Osteoblast (primary cell): ENCODE measurements around the gene SCAF1. TPM values are rescaled to one million over a fixed set of nuclear protein-coding genes. Genes with fewer than 3 reads are reported as not detected.
"Not testable (repeated sequence)": the region's sequence is repeated elsewhere in the genome, so short reads cannot be mapped to it uniquely, and the experiment has no call there.

ENCODE experiments used
- DNase-seq: peaks from one replicate; pipeline ENCODE4 v3.0.0; 2011; ENCODE audit warnings: low spot score, mixed read lengths; ENCODE audit not compliant: insufficient read length; ENCODE audit errors: missing footprints
- H2AFZ ChIP-seq: 2 replicates; pipeline ENCODE4 v1.6.0; 2011; ENCODE audit warnings: mild to moderate bottlenecking, low read length
- H3K27ac ChIP-seq: 2 replicates; pipeline ENCODE4 v1.5.1; 2011; ENCODE audit warnings: mild to moderate bottlenecking, low read depth, low read length, moderate library complexity
- H3K27me3 ChIP-seq: 2 replicates; pipeline ENCODE4 v1.6.0; 2012; ENCODE audit warnings: mild to moderate bottlenecking, control low read depth, inconsistent platforms, low read length, moderate library complexity; ENCODE audit not compliant: insufficient read depth
- H3K36me3 ChIP-seq: 2 replicates; pipeline ENCODE4 v1.5.1; 2011; ENCODE audit warnings: mild to moderate bottlenecking, low read length, control low read depth, moderate library complexity; ENCODE audit not compliant: insufficient read depth
- H3K4me1 ChIP-seq: 2 replicates; pipeline ENCODE4 v1.5.1; 2011; ENCODE audit warnings: mild to moderate bottlenecking, low read length, control low read depth, moderate library complexity; ENCODE audit not compliant: insufficient read depth
- H3K4me2 ChIP-seq: 2 replicates; pipeline ENCODE4 v1.6.0; 2011; ENCODE audit warnings: mild to moderate bottlenecking, low read length; ENCODE audit not compliant: insufficient read depth
- H3K4me3 ChIP-seq: fragments of 200-600 bp; sonication (generic); 3 replicates; pipeline ENCODE4 v1.5.1; 2012; ENCODE audit warnings: mild to moderate bottlenecking, low read length, inconsistent platforms; ENCODE audit not compliant: insufficient read depth
- H3K79me2 ChIP-seq: 2 replicates; pipeline ENCODE4 v1.6.0; 2012; ENCODE audit warnings: mild to moderate bottlenecking, low read length, control low read depth, inconsistent platforms; ENCODE audit not compliant: insufficient read depth
- H3K9me3 ChIP-seq: 2 replicates; pipeline ENCODE4 v1.5.1; 2011; ENCODE audit warnings: low read depth, low read length, control low read depth
- H4K20me1 ChIP-seq: 2 replicates; pipeline ENCODE4 v1.6.0; 2012; ENCODE audit warnings: mild to moderate bottlenecking, low read length, control low read depth; ENCODE audit not compliant: insufficient read depth
- CTCF ChIP-seq: IDR thresholded peaks from 2 replicates; pipeline ENCODE4 v1.5.1; 2011; ENCODE audit warnings: mild to moderate bottlenecking, low read depth, low read length, moderate library complexity; ENCODE audit errors: extremely low read depth
- total RNA-seq: library from RNA; depleted of rRNA; stranded (reverse); fragments of >200 nt; gene quantifications from 2 replicates; pipeline ENCODE4 v1.2.3, GENCODE V29; 2012

The SCAF1 gene
- total RNA-seq, 1 donor = 14.8 TPM

GRCh38 chr19:49616945-49617344 lies 25.1 kb upstream of the SCAF1 start:
- peaks cover 18% of the 10 kb centered on the region for H3K4me1 ChIP-seq
- no peak overlapping the region for H3K4me3 ChIP-seq
- H3K9me3 ChIP-seq = no peaks in the 10 kb centered on the region
- TF ChIP-seq CTCF = no peak
- H3K27me3 ChIP-seq = no peaks in the 10 kb centered on the region
- DNase-seq = no peak
- peaks cover 43% of the 10 kb centered on the region for H3K36me3 ChIP-seq
- H3K4me2 ChIP-seq = no peak overlapping the region
- peaks cover 41% of the 10 kb centered on the region for H3K79me2 ChIP-seq
- peaks cover 37% of the 10 kb centered on the region for H4K20me1 ChIP-seq
- no peak overlapping the region for H2AFZ ChIP-seq
- H3K27ac ChIP-seq = no peak overlapping the region

DNA sequence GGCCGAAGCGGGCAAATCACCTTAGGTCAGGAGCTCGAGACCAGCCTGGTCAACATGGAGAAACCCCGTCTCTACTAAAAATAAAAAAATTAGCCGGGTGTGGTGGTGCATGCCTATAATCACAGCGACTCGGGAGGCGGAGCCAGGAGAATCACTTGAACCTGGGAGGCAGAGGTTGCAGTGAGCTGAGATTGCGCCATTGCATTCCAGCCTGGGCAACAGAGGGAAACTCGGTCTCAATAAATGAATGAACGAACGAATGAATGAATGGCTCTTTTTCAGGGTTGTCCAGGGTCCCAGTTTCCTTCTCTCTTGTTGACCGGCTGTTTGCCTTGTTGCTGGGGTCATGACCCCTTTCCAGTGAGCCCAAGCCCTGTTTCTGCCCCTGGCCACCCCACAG lies 24.1 kb upstream of the SCAF1 start:
- Histone ChIP-seq H3K36me3 (peaks cover 43% of the 10 kb centered on the region), H3K79me2 (peaks cover 32% of the 10 kb centered on the region), H3K4me1 (peaks cover 17% of the 10 kb centered on the region), H4K20me1 (peaks cover 34% of the 10 kb centered on the region)
- not testable (repeated sequence) for H3K4me3 ChIP-seq, H3K9me3 ChIP-seq, H3K27me3 ChIP-seq, H3K4me2 ChIP-seq, DNase-seq, H3K27ac ChIP-seq, H2AFZ ChIP-seq

DNA sequence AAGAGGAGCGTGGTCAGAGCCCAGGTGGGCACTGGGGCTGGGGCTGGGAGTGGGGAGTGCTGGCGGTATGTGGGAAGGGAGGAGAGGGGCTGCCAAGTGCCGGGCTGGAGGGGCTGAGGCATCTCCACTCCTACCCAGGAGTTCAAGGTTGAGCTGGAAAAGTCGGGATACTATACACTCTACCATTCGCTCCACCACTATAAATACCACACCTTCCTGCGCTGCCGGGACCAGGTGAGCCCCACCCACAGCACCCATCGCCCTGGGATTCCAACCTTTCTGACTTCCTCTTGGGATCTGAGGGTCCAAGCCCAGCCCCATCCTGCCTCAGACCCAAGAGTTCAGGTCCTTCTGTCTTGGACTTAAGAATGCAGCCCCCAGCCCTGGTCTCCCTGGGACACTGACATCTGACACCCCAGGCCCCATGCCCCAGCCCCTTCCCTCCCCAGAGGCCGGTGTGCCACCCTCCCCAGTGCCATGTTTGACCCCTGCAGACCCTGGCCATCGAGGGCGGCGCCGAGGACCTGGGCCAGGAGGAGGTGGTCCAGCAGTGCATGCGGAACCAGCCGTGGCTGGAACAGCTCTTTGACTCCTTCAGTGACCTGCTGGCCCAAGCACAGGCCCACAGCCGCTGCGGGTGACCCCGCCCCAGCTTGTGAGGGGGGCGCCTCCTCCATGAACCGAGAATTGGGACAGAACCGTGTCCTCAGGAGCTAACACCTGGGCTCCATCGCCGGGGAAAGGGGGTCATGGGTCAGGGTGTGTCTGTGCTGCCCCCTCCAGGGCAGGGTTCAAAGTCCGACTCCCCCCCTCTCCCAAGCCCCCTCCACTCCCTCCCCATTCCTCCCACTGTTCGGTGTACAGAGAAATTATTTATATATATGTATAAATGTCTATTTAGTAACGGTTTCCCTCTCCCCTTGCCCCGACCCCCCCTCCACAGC lies 16.8 kb upstream of the SCAF1 start:
- H3K4me3 ChIP-seq = no peak overlapping the region
- H4K20me1 ChIP-seq = peaks cover 5% of the 10 kb centered on the region
- H2AFZ ChIP-seq = no peak overlapping the region
- H3K27ac ChIP-seq = no peak overlapping the region
- no peaks in the 10 kb centered on the region for H3K27me3 ChIP-seq
- peaks cover 18% of the 10 kb centered on the region for H3K36me3 ChIP-seq
- no peak overlapping the region for H3K4me2 ChIP-seq
- peaks cover 6% of the 10 kb centered on the region for H3K79me2 ChIP-seq
- no peaks in the 10 kb centered on the region for H3K9me3 ChIP-seq
- peak; percentile 10 for DNase-seq
- no peak for TF ChIP-seq CTCF
- no peaks in the 10 kb centered on the region for H3K4me1 ChIP-seq

GRCh38 chr19:49626226-49626625 lies 15.8 kb upstream of the SCAF1 start:
- Histone ChIP-seq H3K4me3 (no peak overlapping the region), H3K27me3 (no peaks in the 10 kb centered on the region), H3K4me2 (no peak overlapping the region), H3K9me3 (no peaks in the 10 kb centered on the region), H3K79me2 (peaks cover 5% of the 10 kb centered on the region), H3K36me3 (peaks cover 18% of the 10 kb centered on the region), H2AFZ (no peak overlapping the region), H3K27ac (no peak overlapping the region), H3K4me1 (peaks cover 5% of the 10 kb centered on the region), H4K20me1 (peaks cover 2% of the 10 kb centered on the region)
- DNase-seq = peak; percentile 45
- no peak for TF ChIP-seq CTCF
